Right kidney (tissue), 1 donor: ENCODE measurements around the gene PCBP3.
"Not testable (repeated sequence)": the region's sequence is repeated elsewhere in the genome, so short reads cannot be mapped to it uniquely, and the experiment has no call there.

Source experiments
- DNase-seq: peaks from one replicate; pipeline ENCODE4 v3.0.0-alpha.2; 2016

The PCBP3 gene

GRCh38 chr21:45635271-45636151 lies 8.0 kb upstream of the PCBP3 start:
- DNase-seq, result no peak

- DNase-seq, result no peak
These were observed 7.1 kb upstream of the PCBP3 start for GRCh38 chr21:45636459-45636858.

GRCh38 chr21:45636951-45637646 lies 6.4 kb upstream of the PCBP3 start:
- DNase-seq, result no peak

GRCh38 chr21:45637883-45638282 lies 5.6 kb upstream of the PCBP3 start:
- DNase-seq, result no peak

- no peak for DNase-seq
These were observed 4.8 kb upstream of the PCBP3 start for GRCh38 chr21:45638707-45639106.

GRCh38 chr21:45639206-45640000 lies 4.1 kb upstream of the PCBP3 start:
- no peak for DNase-seq

GRCh38 chr21:45640001-45640887 lies 3.3 kb upstream of the PCBP3 start:
- DNase-seq, result no peak

GRCh38 chr21:45640888-45641479 lies 2.5 kb upstream of the PCBP3 start:
- DNase-seq, result no peak

- no peak for DNase-seq
These were observed 2.0 kb upstream of the PCBP3 start for GRCh38 chr21:45641480-45642035.

GRCh38 chr21:45642122-45642813 lies 1.3 kb upstream of the PCBP3 start:
- no peak for DNase-seq

- no peak for DNase-seq
These were observed 749 bp downstream of the PCBP3 start for GRCh38 chr21:45644041-45644906.

GRCh38 chr21:45651921-45652320 lies 8.4 kb downstream of the PCBP3 start:
- no peak for DNase-seq

GRCh38 chr21:45655124-45655523 lies 11.6 kb downstream of the PCBP3 start:
- DNase-seq, result no peak

GRCh38 chr21:45656114-45656513 lies 12.6 kb downstream of the PCBP3 start:
- not testable (repeated sequence) for DNase-seq

GRCh38 chr21:45661913-45662622 lies 18.5 kb downstream of the PCBP3 start:
- not testable (repeated sequence) for DNase-seq

GRCh38 chr21:45662623-45663245 lies 19.2 kb downstream of the PCBP3 start:
- DNase-seq, result not testable (repeated sequence)

- no peak for DNase-seq
These were observed 25.9 kb downstream of the PCBP3 start for GRCh38 chr21:45669382-45669781.

- no peak for DNase-seq
These were observed 27.2 kb downstream of the PCBP3 start for GRCh38 chr21:45670731-45671130.
